ENCODE results near the gene GRIK3.

GRIK3 gene

GRCh38 chr1:37068897-37069296, 34.6 kb upstream of the GRIK3 start (continued):
- TF ChIP-seq ZBTB48 (tag by site-specific recombination; IDR thresholded peaks at IDR 0.05), result no peak
- no peak for TF ChIP-seq ZNF423 (tag by site-specific recombination; IDR thresholded peaks at IDR 0.05)
- TF ChIP-seq ZBTB21 (tag by site-specific recombination; IDR thresholded peaks at IDR 0.05), result no peak
- TF ChIP-seq PRDM10 (tag by site-specific recombination; IDR thresholded peaks at IDR 0.05), result no peak
- TF ChIP-seq ZNF280D (tag by site-specific recombination; IDR thresholded peaks at IDR 0.05), result no peak
- TF ChIP-seq OSR2 (tag by site-specific recombination; IDR thresholded peaks at IDR 0.05), result no peak

GRCh38 chr1:37068260-37068659, 33.9 kb upstream of the GRIK3 start:
- CTCF ChIA-PET, result no interaction called here
- H3K4me1 ChIP-seq (ENCODE audit: control insufficient read depth, insufficient read depth, low read length), result no peaks in the 10 kb centered on the region
- TF ChIP-seq ZNF558 (tag by site-specific recombination; IDR thresholded peaks at IDR 0.05) (no peak), PATZ1 (tag by site-specific recombination; IDR thresholded peaks at IDR 0.05) (no peak), SALL2 (tag by site-specific recombination; IDR thresholded peaks at IDR 0.05; ENCODE audit: borderline replicate concordance) (no peak)
- H3K4me3 ChIP-seq (ENCODE audit: low read depth, low read length), result no peak overlapping the region
- H3K27ac ChIP-seq (ENCODE audit: extremely low read depth, low read depth, low read length), result no peak overlapping the region
- H3K9me3 ChIP-seq (ENCODE audit: control insufficient read depth, insufficient read depth, low read depth, low read length), result no peaks in the 10 kb centered on the region
- POLR2A ChIA-PET, result no interaction called here
- no peaks in the 10 kb centered on the region for H3K36me3 ChIP-seq (ENCODE audit: control insufficient read depth in 2 of 2, insufficient read depth in 1 of 2, low read length in 2 of 2)

GRCh38 chr1:37064039-37064438, 29.7 kb upstream of the GRIK3 start:
- ChIA-PET CTCF (no interaction called here), POLR2A (no interaction called here)
- no peaks in the 10 kb centered on the region for H3K9me3 ChIP-seq (ENCODE audit: control insufficient read depth, insufficient read depth, low read depth, low read length)

More at GRCh38 chr1:37064039-37064438, 29.7 kb upstream of the GRIK3 start:
- no peak overlapping the region for H3K4me3 ChIP-seq (ENCODE audit: low read depth, low read length)
- no peak overlapping the region for H3K27ac ChIP-seq (ENCODE audit: extremely low read depth, low read depth, low read length)
- TF ChIP-seq IKZF3 (tag by site-specific recombination; IDR thresholded peaks at IDR 0.05) (no peak), ZNF175 (tag by site-specific recombination; IDR thresholded peaks at IDR 0.05) (no peak), SP3 (tag by site-specific recombination; IDR thresholded peaks at IDR 0.05) (no peak), ZNF449 (tag by site-specific recombination; IDR thresholded peaks at IDR 0.05) (no peak), ZNF560 (tag by site-specific recombination; IDR thresholded peaks at IDR 0.05; ENCODE audit: borderline replicate concordance) (no peak), MEIS1 (CRISPR knock-in tag; IDR thresholded peaks at IDR 0.05; ENCODE audit: borderline replicate concordance) (no peak), ZNF426 (tag by site-specific recombination; IDR thresholded peaks at IDR 0.05) (no peak), ZNF114 (tag by site-specific recombination; IDR thresholded peaks at IDR 0.05) (no peak)
- H3K4me1 ChIP-seq (ENCODE audit: control insufficient read depth, insufficient read depth, low read length), result no peaks in the 10 kb centered on the region
- no peaks in the 10 kb centered on the region for H3K36me3 ChIP-seq (ENCODE audit: control insufficient read depth in 2 of 2, insufficient read depth in 1 of 2, low read length in 2 of 2)
